NB4 (cell line): Measurements from ENCODE around the gene PLEKHG1.

Experiments
- POLR2A ChIP-seq: IDR thresholded peaks from 2 replicates; pipeline ENCODE4 v1.6.1; 2011; ENCODE audit warnings: mild to moderate bottlenecking; ENCODE audit not compliant: insufficient read length; ENCODE audit errors: extremely low read depth
- TF ChIP-seq, protein P1 (sequence below): IDR thresholded peaks from one replicate; pipeline ENCODE4 v1.5.1; 2012; ENCODE audit warnings: low read depth, low read length

DNA sequence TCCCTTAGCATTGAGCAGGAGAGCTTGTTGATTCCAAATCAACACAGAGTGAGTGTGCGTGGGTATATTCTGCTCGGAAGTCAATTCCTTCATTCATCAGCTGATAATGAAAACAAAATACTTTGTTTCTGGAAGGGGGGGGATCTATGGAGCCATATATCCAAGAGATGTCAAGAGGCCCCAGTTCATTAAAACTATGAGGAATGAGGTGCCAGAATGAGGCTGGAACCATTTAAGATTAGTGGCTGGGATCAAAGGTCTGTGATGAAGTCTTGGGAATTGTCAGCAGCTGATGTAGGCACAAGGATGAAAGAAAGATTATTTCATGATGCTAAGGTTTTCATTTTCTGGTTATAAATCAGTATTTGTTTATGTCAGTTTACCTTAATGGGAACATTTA is 30.5 kb upstream of the PLEKHG1 start:
- no peak for TF ChIP-seq POLR2A
- TF ChIP-seq, protein P1, sequence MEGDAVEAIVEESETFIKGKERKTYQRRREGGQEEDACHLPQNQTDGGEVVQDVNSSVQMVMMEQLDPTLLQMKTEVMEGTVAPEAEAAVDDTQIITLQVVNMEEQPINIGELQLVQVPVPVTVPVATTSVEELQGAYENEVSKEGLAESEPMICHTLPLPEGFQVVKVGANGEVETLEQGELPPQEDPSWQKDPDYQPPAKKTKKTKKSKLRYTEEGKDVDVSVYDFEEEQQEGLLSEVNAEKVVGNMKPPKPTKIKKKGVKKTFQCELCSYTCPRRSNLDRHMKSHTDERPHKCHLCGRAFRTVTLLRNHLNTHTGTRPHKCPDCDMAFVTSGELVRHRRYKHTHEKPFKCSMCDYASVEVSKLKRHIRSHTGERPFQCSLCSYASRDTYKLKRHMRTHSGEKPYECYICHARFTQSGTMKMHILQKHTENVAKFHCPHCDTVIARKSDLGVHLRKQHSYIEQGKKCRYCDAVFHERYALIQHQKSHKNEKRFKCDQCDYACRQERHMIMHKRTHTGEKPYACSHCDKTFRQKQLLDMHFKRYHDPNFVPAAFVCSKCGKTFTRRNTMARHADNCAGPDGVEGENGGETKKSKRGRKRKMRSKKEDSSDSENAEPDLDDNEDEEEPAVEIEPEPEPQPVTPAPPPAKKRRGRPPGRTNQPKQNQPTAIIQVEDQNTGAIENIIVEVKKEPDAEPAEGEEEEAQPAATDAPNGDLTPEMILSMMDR, result no peak
